ENCODE data around the gene RACGAP1. TPM values are rescaled to one million over a fixed set of nuclear protein-coding genes. Genes with fewer than 3 reads are reported as not detected.

RACGAP1 gene
- total and polyA plus RNA-seq, 2 donors (not counting 1 experiment from before 2014, with no cell fraction given) = 4.1 to 14.2 TPM

DNA sequence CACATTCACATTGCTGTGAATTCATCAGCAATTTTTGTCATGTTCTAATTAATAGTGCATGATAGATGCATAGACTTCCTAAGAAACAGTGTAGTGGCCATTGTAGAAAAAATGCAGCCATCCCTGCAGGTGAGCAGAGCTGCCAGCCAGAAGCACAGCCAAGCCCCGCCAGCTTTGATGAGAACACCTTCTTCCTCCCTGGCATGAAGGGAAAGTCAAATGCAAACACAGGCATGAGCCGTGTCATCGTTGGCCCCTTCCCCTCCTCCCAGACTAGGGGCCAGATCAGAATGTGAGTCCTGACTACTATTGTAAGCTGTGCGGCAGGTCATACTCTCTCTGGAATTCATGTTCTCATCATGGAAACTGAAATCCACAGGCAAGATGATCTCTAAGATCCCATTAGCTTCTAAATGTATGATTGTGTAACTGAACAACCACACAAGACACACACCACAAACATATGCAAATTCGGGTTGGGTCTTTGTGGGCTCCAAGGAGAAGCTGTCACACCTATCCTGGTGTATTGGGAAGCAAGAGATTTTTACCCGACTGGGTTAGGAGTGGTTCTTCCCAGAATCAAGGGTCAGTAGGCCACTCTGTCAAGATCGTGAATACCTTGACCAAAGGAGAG is 77.6 kb downstream of the RACGAP1 start:
- Histone ChIP-seq H3K27me3 (replicated peaks in 1 of 4; ENCODE audit: control extremely low read depth in 1 of 4, control insufficient read depth in 3 of 4, insufficient read depth in 4 of 4, low read length in 3 of 4) (peaks cover 0 to 16% (median 4%) of the 10 kb centered on the region in 4 experiments), H3K79me2 (ENCODE audit: control insufficient read depth, insufficient read depth, low read length) (no peaks in the 10 kb centered on the region), H3K9me3 (ENCODE audit: control extremely low read depth in 1 of 3, control insufficient read depth in 2 of 3, insufficient read depth in 1 of 3, low read length in 2 of 3) (no peaks in the 10 kb centered on the region), H3K4me2 (replicated peaks; ENCODE audit: low read depth, low read length, poor library complexity, severe bottlenecking) (no peak overlapping the region), H3K4me3 (ENCODE audit: control extremely low read depth in 1 of 5, extremely low read depth in 1 of 5, insufficient read depth in 1 of 5, low read depth in 2 of 5, low read length in 4 of 5) (no peak overlapping the region), H2AFZ (ENCODE audit: insufficient read depth, low read depth, low read length, poor library complexity, severe bottlenecking) (no peak overlapping the region), H3K9ac (ENCODE audit: low read length) (no peak overlapping the region), H4K20me1 (ENCODE audit: control insufficient read depth, insufficient read depth, low read length, poor library complexity, severe bottlenecking) (no peaks in the 10 kb centered on the region), H3K27ac (ENCODE audit: low read length in 2 of 2) (no peak overlapping the region), H3K36me3 (replicated peaks in 1 of 2; ENCODE audit: control extremely low read depth in 1 of 2, control insufficient read depth in 1 of 2, extremely low read depth in 1 of 2, insufficient read depth in 2 of 2, low read length in 1 of 2) (no peaks in the 10 kb centered on the region), H3K4me1 (ENCODE audit: control insufficient read depth in 2 of 2, insufficient read depth in 2 of 2, low read length in 2 of 2) (peaks cover 0 to 8% of the 10 kb centered on the region in 2 donors)
- Mint-ChIP-seq H3K4me3 (no peak overlapping the region), H3K27me3 (peaks cover 9% of the 10 kb centered on the region), H3K9me3 (ENCODE audit: insufficient read depth) (no peaks in the 10 kb centered on the region), H3K27ac (no peak overlapping the region), H3K4me1 (peaks cover 10% of the 10 kb centered on the region)
- ChIA-PET CTCF (interaction anchor here (1.0 to 2.4 kb wide), 2 partner anchors 10 to 15 kb away, joined by 3 to 9 read pairs; no protein-coding TSS in a partner anchor), POLR2A (interaction anchor here (0.6 kb wide), 1 partner anchor 78 kb away, joined by 6 read pairs; the partner anchor contains the start of gene RACGAP1)
- DNase-seq (no peak), ATAC-seq (ENCODE audit: low read depth) (no peak)
- WGBS (ENCODE audit: insufficient coverage) = 79% methylated on average over 5 of the region's 7 CpGs
- intact Hi-C loops (cut with micrococcal nuclease) = no loop called here
- TF ChIP-seq, protein P1, sequence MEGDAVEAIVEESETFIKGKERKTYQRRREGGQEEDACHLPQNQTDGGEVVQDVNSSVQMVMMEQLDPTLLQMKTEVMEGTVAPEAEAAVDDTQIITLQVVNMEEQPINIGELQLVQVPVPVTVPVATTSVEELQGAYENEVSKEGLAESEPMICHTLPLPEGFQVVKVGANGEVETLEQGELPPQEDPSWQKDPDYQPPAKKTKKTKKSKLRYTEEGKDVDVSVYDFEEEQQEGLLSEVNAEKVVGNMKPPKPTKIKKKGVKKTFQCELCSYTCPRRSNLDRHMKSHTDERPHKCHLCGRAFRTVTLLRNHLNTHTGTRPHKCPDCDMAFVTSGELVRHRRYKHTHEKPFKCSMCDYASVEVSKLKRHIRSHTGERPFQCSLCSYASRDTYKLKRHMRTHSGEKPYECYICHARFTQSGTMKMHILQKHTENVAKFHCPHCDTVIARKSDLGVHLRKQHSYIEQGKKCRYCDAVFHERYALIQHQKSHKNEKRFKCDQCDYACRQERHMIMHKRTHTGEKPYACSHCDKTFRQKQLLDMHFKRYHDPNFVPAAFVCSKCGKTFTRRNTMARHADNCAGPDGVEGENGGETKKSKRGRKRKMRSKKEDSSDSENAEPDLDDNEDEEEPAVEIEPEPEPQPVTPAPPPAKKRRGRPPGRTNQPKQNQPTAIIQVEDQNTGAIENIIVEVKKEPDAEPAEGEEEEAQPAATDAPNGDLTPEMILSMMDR (IDR thresholded peaks at IDR 0.05) = no peak
- no peak for TF ChIP-seq EZH2 (IDR thresholded peaks at IDR 0.05; ENCODE audit: borderline replicate concordance, insufficient read depth, low read depth, low read length, poor library complexity, severe bottlenecking)

DNA sequence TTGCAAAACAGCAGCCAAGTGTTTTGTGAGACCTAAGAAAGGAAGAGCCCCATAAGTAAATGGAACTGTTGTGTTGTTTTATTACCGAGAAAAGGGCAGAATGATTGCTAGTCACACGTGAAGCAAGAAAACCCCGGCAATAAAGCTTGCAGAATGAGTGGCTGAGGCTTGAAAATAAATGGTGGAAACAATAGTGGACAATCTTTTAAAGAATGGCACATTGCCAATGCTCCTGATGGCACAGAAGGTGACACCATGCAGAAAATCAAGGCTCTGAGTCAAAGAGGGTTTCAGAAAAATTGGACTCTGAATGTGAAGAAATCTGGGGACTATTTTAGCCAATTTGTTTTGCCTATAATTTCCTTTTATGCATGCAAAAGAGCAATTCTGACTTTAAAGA is 78.8 kb downstream of the RACGAP1 start:
- Mint-ChIP-seq H3K27ac (no peak overlapping the region), H3K4me1 (peaks cover 15% of the 10 kb centered on the region), H3K4me3 (no peak overlapping the region), H3K27me3 (peaks cover 9% of the 10 kb centered on the region), H3K9me3 (ENCODE audit: insufficient read depth) (no peaks in the 10 kb centered on the region)
- Histone ChIP-seq H3K27me3 (replicated peaks in 1 of 4; ENCODE audit: control extremely low read depth in 1 of 4, control insufficient read depth in 3 of 4, insufficient read depth in 4 of 4, low read length in 3 of 4) (peaks cover 0 to 9% (median 4%) of the 10 kb centered on the region in 4 experiments), H2AFZ (ENCODE audit: insufficient read depth, low read depth, low read length, poor library complexity, severe bottlenecking) (no peak overlapping the region), H3K9ac (ENCODE audit: low read length) (no peak overlapping the region), H3K36me3 (replicated peaks in 1 of 2; ENCODE audit: control extremely low read depth in 1 of 2, control insufficient read depth in 1 of 2, extremely low read depth in 1 of 2, insufficient read depth in 2 of 2, low read length in 1 of 2) (no peaks in the 10 kb centered on the region), H3K27ac (ENCODE audit: low read length in 2 of 2) (no peak overlapping the region), H4K20me1 (ENCODE audit: control insufficient read depth, insufficient read depth, low read length, poor library complexity, severe bottlenecking) (no peaks in the 10 kb centered on the region), H3K4me3 (ENCODE audit: control extremely low read depth in 1 of 5, extremely low read depth in 1 of 5, insufficient read depth in 1 of 5, low read depth in 2 of 5, low read length in 4 of 5) (no peak overlapping the region), H3K9me3 (ENCODE audit: control extremely low read depth in 1 of 3, control insufficient read depth in 2 of 3, insufficient read depth in 1 of 3, low read length in 2 of 3) (no peaks in the 10 kb centered on the region), H3K79me2 (ENCODE audit: control insufficient read depth, insufficient read depth, low read length) (no peaks in the 10 kb centered on the region), H3K4me2 (replicated peaks; ENCODE audit: low read depth, low read length, poor library complexity, severe bottlenecking) (no peak overlapping the region), H3K4me1 (ENCODE audit: control insufficient read depth in 2 of 2, insufficient read depth in 2 of 2, low read length in 2 of 2) (peaks cover 0 to 8% of the 10 kb centered on the region in 2 donors)
- ATAC-seq (ENCODE audit: low read depth) (no peak), DNase-seq (no peak)
- CTCF ChIA-PET = interaction anchor here (0.6 to 2.6 kb wide), 12 partner anchors 9 to 1099 kb away, joined by 3 to 21 read pairs (median 6); partner anchors contain the start of gene AQP5
- TF ChIP-seq, protein P1 (IDR thresholded peaks at IDR 0.05) = no peak
- no peak for TF ChIP-seq EZH2 (IDR thresholded peaks at IDR 0.05; ENCODE audit: borderline replicate concordance, insufficient read depth, low read depth, low read length, poor library complexity, severe bottlenecking)
- POLR2A ChIA-PET = no interaction called here
- intact Hi-C loops (cut with micrococcal nuclease) = no loop called here
- 96% methylated on average over 3 of the region's 3 CpGs for WGBS (ENCODE audit: insufficient coverage)

All from B cell (primary cell).